WI38 (cell line): ENCODE results near the gene HSPG2.

ENCODE experiments used
- H3K4me3 ChIP-seq: 2 replicates; pipeline ENCODE4 v1.5.1; 2011; ENCODE audit warnings: low read depth, mild to moderate bottlenecking, control low read depth, low read length
- TF ChIP-seq, protein P1 (sequence below): IDR thresholded peaks from 2 replicates; pipeline ENCODE4 v1.5.1; 2012; ENCODE audit warnings: low read depth, mild to moderate bottlenecking, control low read depth, low read length

HSPG2 gene

DNA sequence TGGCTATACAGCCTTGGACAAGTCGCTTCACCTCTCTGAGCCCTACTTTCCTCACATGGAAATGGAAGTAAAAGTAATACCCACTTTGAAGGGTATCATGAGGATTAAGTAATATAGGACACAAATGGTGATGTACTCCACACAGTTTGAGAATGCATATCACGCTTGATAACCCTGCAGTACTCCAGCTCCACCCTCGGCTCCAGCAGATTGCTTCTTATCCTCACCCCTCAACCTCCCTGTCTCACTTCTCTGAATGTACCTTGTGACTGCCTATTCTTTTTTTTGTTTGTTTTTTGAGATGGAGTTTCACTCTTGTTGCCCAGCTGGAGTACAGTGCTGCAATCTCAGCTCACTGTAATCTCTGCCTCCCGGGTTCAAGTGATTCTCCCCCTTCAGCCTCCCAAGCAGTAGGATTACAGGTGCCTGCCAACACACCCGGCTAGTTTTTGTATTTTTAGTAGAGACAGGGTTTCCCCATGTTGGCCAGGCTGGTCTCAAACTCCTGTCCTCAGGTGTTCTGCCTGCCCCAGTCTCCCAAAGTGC lies 69.6 kb downstream of the HSPG2 start:
- TF ChIP-seq, protein P1, sequence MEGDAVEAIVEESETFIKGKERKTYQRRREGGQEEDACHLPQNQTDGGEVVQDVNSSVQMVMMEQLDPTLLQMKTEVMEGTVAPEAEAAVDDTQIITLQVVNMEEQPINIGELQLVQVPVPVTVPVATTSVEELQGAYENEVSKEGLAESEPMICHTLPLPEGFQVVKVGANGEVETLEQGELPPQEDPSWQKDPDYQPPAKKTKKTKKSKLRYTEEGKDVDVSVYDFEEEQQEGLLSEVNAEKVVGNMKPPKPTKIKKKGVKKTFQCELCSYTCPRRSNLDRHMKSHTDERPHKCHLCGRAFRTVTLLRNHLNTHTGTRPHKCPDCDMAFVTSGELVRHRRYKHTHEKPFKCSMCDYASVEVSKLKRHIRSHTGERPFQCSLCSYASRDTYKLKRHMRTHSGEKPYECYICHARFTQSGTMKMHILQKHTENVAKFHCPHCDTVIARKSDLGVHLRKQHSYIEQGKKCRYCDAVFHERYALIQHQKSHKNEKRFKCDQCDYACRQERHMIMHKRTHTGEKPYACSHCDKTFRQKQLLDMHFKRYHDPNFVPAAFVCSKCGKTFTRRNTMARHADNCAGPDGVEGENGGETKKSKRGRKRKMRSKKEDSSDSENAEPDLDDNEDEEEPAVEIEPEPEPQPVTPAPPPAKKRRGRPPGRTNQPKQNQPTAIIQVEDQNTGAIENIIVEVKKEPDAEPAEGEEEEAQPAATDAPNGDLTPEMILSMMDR: no peak
- no peak overlapping the region for H3K4me3 ChIP-seq

DNA sequence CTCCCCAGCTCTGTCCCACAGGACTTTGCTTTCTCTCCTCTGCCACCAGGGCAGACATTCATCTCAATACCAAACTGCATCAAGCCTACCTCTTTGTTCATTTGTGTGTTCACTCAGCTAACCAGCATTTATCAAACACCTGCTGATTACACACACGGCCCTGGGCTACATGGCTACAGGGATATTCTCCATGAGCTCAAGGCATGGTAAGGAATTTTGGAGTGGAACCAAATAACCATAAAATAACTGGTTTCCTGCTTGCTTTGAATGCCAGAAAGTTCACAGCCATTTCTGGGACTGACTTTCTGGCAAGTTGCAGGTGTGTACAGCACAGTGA lies 70.4 kb downstream of the HSPG2 start:
- TF ChIP-seq, protein P1: no peak
- no peak overlapping the region for H3K4me3 ChIP-seq

DNA sequence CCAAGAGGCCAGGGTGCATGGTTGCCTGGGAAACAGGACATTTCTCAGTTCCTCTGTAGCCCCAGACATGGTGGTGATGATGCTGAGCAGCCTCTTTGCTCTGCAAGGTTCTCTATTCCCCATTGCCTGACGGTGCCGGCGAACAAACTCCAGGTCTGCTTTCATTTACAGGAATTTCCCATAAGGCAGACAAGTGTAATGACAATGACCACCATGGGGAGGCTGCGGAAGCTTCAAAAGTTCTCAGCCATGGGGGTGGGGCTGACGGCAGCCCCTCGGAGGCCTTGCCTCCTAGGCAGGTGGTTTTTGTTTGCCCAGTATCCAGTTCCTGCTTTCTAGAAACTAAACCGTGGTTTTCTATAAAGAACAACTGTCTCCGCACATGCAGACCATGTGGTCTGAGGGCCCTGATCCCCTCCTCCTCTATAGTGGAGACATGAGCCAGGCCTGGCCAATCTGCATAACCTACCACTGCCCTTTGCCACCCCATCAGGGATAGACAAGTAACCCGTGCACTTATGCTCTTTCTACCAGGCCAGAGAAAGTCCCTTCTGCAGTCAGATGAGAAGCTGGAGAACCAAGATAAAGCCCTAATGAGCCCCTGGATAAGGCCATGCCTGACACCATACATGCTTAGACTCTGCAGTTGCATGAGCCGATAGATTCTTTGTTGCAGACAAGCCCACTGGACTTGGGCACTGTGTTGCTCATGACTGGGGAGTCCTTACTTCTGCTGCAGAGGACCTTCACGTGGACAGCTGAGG lies 71.0 kb downstream of the HSPG2 start:
- TF ChIP-seq, protein P1: no peak
- no peak overlapping the region for H3K4me3 ChIP-seq

DNA sequence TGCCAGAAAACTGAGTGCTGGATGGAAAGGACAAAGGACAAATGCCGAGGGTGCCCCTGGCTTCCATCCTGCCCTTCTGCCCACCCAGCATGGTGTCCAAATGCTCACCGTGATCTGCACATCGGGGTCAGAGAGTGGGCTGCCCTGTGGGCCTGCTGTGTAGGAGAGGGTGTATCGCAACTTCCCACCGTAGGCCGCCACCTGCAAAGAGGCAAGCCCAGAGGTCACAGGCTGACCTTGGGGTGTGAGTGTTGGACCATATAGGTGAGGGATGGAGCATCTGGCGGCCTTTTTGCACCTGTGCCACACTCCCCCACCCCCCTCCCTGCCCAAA lies 71.5 kb downstream of the HSPG2 start:
- TF ChIP-seq, protein P1: no peak
- H3K4me3 ChIP-seq: no peak overlapping the region

DNA sequence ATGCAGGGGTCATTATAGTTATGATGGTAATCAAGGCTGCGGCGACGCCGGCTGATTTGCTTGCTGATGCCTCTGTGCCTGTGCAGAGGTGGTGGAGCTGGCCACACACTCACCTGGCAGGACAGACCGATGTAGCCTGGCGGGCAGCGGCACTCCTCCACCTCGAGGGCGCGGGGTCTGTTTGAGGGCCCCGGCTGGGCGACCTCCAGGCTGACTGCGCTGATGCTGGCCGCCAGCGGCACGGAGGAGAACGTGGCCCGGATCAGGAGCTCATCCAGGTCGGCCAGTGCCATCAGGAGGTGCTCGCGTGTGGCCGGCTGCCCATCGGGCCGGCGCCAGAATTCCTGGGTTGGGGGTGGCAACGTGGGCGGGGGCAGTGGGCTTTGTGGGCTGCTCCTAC lies 72.4 kb downstream of the HSPG2 start:
- TF ChIP-seq, protein P1: no peak

DNA sequence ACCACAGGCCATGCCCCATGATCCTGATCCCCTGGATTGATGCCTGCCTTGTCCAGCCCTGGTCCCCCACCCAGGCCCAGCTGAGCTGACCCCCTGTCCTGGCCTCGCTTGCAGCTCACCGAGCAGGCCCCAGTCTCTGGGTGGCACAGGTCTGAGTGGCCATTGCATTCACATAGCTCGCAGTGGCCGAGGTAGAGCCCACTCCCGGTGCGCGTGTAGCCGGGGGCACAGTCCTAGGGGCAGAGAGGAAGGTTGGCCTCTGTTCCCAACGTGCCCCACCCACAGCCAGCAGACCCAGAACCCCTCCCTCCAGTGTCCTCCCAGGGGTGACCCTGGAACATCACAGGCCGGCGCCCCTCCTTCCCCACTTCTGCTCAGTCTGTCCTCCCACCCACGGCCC lies 73.1 kb downstream of the HSPG2 start:
- no peak overlapping the region for H3K4me3 ChIP-seq
- TF ChIP-seq, protein P1: no peak

More for the DNA sequence above, 72.4 kb downstream of the HSPG2 start:
- H3K4me3 ChIP-seq: no peak overlapping the region

DNA sequence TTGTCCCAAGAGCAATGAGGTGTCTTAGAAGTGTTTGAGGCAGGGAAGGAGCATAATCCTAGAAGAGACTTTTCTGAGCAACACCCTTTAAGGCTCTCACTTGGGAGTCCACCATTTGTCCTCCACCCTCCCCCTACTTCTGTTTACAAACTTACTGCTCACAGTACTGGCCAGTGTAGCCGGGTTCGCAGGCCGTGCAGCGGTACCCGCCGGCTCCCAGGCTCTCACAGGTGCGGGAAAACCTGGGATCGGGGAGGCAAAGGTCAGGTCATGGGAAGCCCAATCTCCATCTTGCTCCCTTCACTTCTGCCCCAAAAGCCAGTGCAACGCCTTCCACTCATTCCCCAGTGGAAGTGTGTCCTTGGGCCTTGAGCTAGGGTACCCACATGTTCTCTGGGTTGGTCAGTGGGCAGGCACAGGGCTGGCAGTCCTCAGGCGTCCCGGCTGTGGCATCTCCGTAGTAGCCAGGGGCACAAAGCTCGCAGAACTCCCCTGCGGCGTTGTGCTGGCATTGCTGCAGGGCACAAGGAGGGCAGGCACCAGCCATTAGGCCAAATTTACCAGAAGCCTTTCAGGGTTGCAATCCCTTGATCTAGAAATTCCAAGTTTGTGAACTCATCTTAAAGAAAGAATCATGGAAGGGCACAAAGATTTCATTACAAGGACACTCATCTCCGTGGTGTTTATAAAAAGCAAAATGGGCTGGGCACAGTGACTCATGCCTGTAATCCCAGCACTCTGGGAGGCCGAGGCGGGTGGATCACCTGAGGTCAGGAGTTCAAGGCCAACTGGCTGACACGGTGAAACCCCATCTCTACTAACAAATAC lies 75.3 kb downstream of the HSPG2 start:
- no peak overlapping the region for H3K4me3 ChIP-seq
- TF ChIP-seq, protein P1: no peak
